Kidney (tissue), 14 donors: ENCODE data around the gene SIPA1. TPM values are rescaled to one million over a fixed set of nuclear protein-coding genes. Genes with fewer than 3 reads are reported as not detected.

ENCODE experiments used
- DNase-seq, 5 donors: peaks; one replicate each; pipeline ENCODE4 v3.0.0-alpha.2; 2013 to 2020
- FAIRE-seq: peaks from 2 replicates; lab custom pipeline; 2012; peaks lifted over from hg19 to GRCh38; lab: Jason Lieb, UNC
- H3K27ac ChIP-seq, 2 donors: one replicate each; pipeline ENCODE4 v1.7.0; 2013; ENCODE audit warnings: low read depth in 2 of 2, low read length in 2 of 2, inconsistent platforms in 1 of 2
- H3K27me3 ChIP-seq: one replicate; pipeline ENCODE4 v1.7.1; 2013; ENCODE audit warnings: low read length, inconsistent platforms; ENCODE audit not compliant: control insufficient read depth, insufficient read depth
- H3K36me3 ChIP-seq, 3 donors: one replicate each; pipeline versions ENCODE4 v1.7.0 to v1.7.1; 2013; ENCODE audit warnings: low read length in 3 of 3, control low read depth in 1 of 3, inconsistent platforms in 1 of 3; ENCODE audit not compliant: insufficient read depth in 3 of 3, control insufficient read depth in 2 of 3
- H3K4me1 ChIP-seq, 3 donors: one replicate each; pipeline versions ENCODE4 v1.7.0 to v1.7.1; 2013; ENCODE audit warnings: low read length in 3 of 3, inconsistent platforms in 1 of 3, low read depth in 1 of 3; ENCODE audit not compliant: control insufficient read depth in 2 of 3, insufficient read depth in 2 of 3
- H3K4me3 ChIP-seq, 3 donors: one replicate each; pipeline versions ENCODE4 v1.7.0 to v1.8.1; 2013; ENCODE audit warnings: low read length in 3 of 3, control low read depth in 1 of 3, inconsistent platforms in 1 of 3
- H3K9ac ChIP-seq, 3 donors: one replicate each; pipeline versions ENCODE4 v1.7.0 to v1.7.1; 2013; ENCODE audit warnings: low read length in 3 of 3, control low read depth in 1 of 3, inconsistent platforms in 1 of 3
- H3K9me3 ChIP-seq, 3 donors: one replicate each; pipeline versions ENCODE4 v1.7.0 to v1.7.1; 2013; ENCODE audit warnings: low read length in 3 of 3, control low read depth in 1 of 3, inconsistent platforms in 1 of 3; ENCODE audit not compliant: control insufficient read depth in 2 of 3, insufficient read depth in 1 of 3
- CTCF ChIP-seq: IDR thresholded peaks from 3 replicates; pipeline ENCODE4 v1.5.1; 2012; ENCODE audit warnings: mild to moderate bottlenecking, moderate library complexity, borderline replicate concordance; ENCODE audit not compliant: insufficient read depth; ENCODE audit errors: extremely low read depth
- intact Hi-C: fragments of 100-400 bp; cut with DNase I; formaldehyde crosslinking; loops from one replicate; pipeline ENCODE4 v1.11.1; 2022
- polyA plus RNA-seq: library from polyadenylated mRNA; stranded (reverse); fragments of 350-450 nt; fragmentation: Illumina TruSeq; extraction: RNeasy Lipid Tissue Mini Kit (QIAGEN cat#74804); gene quantifications from one replicate; pipeline ENCODE4 v1.2.3, GENCODE V29; 2014; ENCODE audit warnings: low read depth, low replicate concordance; ENCODE audit not compliant: insufficient read depth
- total RNA-seq: library from RNA; stranded (reverse); fragmentation: NEBNext Ultra II Directional; extraction: Animal tissue kit (Norgen Biotek cat#: 25700); gene quantifications from one replicate; pipeline ENCODE4 v1.2.1, GENCODE V29; 2021
- donor health status: control.
- donor health status: control.
- donor health status: control.
- donor health status: control.
- donor health status: control.
- donor health status: DM: yes; HTN: yes; CAD: no.
- donor health status: Normal renal cell carcinoma (clear cell type).

SIPA1 gene
- total and polyA plus RNA-seq, 2 donors from 2014 or later: 46.4 to 71.0 TPM

DNA sequence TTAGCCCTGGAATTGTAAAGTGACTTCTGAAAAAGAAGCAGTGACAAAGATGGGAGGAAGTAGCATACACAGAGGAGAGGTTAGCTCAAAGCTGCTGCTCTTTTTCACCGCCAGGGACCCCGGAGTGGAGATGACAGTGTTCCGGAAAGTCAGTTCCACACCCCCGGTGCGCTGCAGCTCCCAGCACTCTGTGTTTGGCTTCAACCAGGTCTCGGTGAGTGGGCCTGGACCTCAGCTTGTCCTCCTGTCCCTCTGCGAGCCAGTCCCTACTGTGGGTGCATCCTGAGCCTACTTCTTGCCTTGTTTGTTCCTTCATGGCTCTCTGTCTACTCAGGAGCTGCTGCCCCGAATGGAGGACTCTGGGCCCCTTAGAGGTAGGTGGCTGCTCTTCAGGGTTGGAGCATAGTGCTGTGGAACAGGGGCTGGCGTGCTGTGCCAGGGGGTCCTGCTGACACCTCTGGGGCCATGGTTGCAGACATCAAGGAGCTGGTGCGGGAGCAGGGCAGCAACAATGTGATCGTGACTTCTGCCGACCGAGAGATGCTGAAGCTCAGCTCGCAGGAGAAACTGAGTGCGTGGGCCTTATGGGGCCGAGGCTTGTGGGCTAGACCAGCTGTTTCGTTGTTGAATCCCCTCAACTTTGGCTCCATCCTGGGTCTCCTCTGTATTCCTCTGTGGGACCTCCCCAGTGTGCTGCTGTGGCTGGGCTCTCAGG lies 20.6 kb upstream of the SIPA1 start:
- peak overlapping the region in 1 of 3 donors; percentile 76 for H3K4me3 ChIP-seq
- TF ChIP-seq CTCF: no peak
- DNase-seq (no peak), FAIRE-seq (no peak)
- no peaks in the 10 kb centered on the region for H3K9me3 ChIP-seq
- intact Hi-C loops: no loop called here
- H3K9ac ChIP-seq: no peak overlapping the region
- peaks cover 0 to 24% (median 0%) of the 10 kb centered on the region in 3 donors for H3K4me1 ChIP-seq
- H3K36me3 ChIP-seq: peaks cover 2 to 12% (median 5%) of the 10 kb centered on the region in 3 donors
- H3K27ac ChIP-seq: no peak overlapping the region
- no peaks in the 10 kb centered on the region for H3K27me3 ChIP-seq

DNA sequence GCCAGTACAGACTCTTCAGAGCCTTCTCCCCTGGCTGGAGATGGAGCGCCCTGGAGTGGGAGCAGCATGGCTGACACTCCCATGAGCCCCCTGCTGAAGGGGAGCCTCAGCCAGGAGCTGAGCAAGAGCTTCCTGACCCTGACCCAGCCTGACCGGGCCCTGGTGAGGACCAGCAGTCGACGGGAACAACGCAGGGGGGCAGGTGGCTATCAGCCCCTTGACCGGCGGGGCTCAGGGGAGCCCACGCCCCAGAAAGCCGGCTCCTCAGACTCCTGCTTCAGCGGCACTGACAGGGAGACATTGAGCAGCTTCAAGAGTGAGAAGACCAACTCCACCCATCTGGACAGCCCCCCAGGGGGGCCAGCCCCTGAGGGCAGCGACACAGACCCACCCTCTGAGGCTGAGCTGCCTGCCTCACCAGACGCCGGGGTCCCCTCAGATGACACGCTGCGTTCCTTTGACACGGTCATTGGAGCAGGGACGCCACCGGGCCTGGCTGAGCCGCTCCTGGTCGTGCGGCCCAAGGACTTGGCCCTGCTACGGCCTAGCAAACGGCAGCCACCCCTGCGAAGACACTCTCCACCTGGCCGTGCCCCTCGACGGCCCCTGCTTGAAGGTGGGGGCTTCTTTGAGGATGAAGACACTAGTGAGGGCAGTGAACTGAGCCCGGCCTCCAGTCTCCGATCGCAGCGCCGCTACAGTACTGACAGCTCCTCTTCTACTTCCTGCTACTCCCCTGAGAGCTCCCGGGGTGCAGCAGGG lies 19.7 kb upstream of the SIPA1 start:
- Histone ChIP-seq H3K27me3 (no peaks in the 10 kb centered on the region), H3K9ac (no peak overlapping the region), H3K4me3 (no peak overlapping the region), H3K27ac (no peak overlapping the region), H3K4me1 (peaks cover 0 to 15% (median 0%) of the 10 kb centered on the region in 3 donors), H3K36me3 (peaks cover 2 to 12% (median 5%) of the 10 kb centered on the region in 3 donors), H3K9me3 (no peaks in the 10 kb centered on the region)
- intact Hi-C loops: no loop called here
- peak in 2 of 5 donors; percentile 44 to 77 for DNase-seq
- no peak for TF ChIP-seq CTCF
- FAIRE-seq: no peak

DNA sequence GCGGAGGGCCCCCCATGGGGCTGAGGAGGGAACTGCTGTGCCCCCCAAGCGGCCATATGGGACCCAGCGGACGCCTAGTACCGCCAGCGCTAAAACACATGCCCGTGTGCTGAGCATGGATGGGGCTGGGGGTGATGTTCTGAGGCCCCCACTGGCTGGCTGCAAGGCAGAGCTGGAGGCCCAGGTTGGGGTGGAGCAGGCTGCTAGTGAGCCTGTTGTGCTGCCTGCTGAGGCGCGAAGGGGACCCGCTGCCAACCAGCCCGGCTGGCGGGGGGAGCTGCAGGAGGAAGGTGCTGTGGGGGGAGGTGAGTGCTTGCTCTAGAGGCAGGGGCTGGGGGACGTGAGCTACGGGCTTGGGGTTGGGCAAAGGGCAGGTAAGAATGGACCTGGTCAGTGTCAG lies 19.1 kb upstream of the SIPA1 start:
- Histone ChIP-seq H3K9ac (no peak overlapping the region), H3K27me3 (no peaks in the 10 kb centered on the region), H3K4me1 (peaks cover 0 to 13% (median 0%) of the 10 kb centered on the region in 3 donors), H3K27ac (no peak overlapping the region), H3K9me3 (no peaks in the 10 kb centered on the region), H3K4me3 (no peak overlapping the region), H3K36me3 (peaks cover 2 to 12% (median 8%) of the 10 kb centered on the region in 3 donors)
- no peak for DNase-seq
- intact Hi-C loops: no loop called here
- FAIRE-seq: no peak
- TF ChIP-seq CTCF: no peak
